ENCODE measurements around the gene THRA. TPM values are rescaled to one million over a fixed set of nuclear protein-coding genes. Genes with fewer than 3 reads are reported as not detected.
A peak's percentile ranks its signal among the peaks of the same experiment; 100 is the strongest.

Gene THRA
- polyA plus RNA-seq, 1 of the 3 experiments (the other 2 are of a cell fraction) = 23.1 TPM

GRCh38 chr17:40068917-40069750 is 6.4 kb downstream of the THRA start:
- WGBS (ENCODE audit: low lambda C conversion rate) = 19% methylated on average over 14 of the region's 14 CpGs
- POLR2A ChIA-PET = interaction anchor here (0.8 to 1.8 kb wide), 3 partner anchors 31 to 71 kb away, joined by 3 to 7 read pairs (median 3); partner anchors contain the start of gene CASC3
- Histone ChIP-seq H3K4me2 (peak overlapping the region; percentile 81), H3F3A (replicated peaks; ENCODE audit: insufficient read depth) (peaks cover 15% of the 10 kb centered on the region), H3K9me2 (no peaks in the 10 kb centered on the region), H4K20me1 (ENCODE audit: insufficient read depth) (0 out of 2 replicates have a peak, but pooled peaks cover 3% of the 10 kb centered on the region), H3K27ac (ENCODE audit: low read depth in 2 of 2, low read length in 1 of 2) (peak overlapping the region; percentile 72 to 93), H3K27me3 (ENCODE audit: insufficient read depth) (no peaks in the 10 kb centered on the region), H3K4me1 (ENCODE audit: control insufficient read depth in 1 of 2, insufficient read depth in 2 of 2, low read depth in 1 of 2, low read length in 1 of 2) (peaks cover 61 to 78% of the 10 kb centered on the region in 2 experiments), H3K4me3 (ENCODE audit: low read depth in 2 of 2, low read length in 1 of 2) (peak overlapping the region; percentile 12 to 41), H2AFZ (ENCODE audit: low read depth) (peak overlapping the region; percentile 65), H3K79me2 (ENCODE audit: insufficient read depth) (peaks cover 52% of the 10 kb centered on the region; the same call in 1 of the 2 replicates), H3K36me3 (replicated peaks in 1 of 2; ENCODE audit: control insufficient read depth in 1 of 2, insufficient read depth in 2 of 2, low read length in 1 of 2) (no peaks in the 10 kb centered on the region), H3K9me3 (no peaks in the 10 kb centered on the region), H3K9ac (peak overlapping the region; percentile 64)
- CTCF ChIA-PET = interaction anchor here (0.7 to 12.8 kb wide), 8 partner anchors 9 to 275 kb away, joined by 3 to 100 read pairs (median 4); partner anchors contain the start of genes MED24 and PSMD3
- peak; percentile 76 for DNase-seq
- TF ChIP-seq EP300 (IDR thresholded peaks at IDR 0.05; ENCODE audit: borderline replicate concordance in 1 of 2, low read depth in 1 of 2, low read length in 1 of 2) (no peak), RAD21 (IDR thresholded peaks at IDR 0.05; ENCODE audit: low read length) (no peak), CHD2 (IDR thresholded peaks at IDR 0.05; ENCODE audit: low read length, partially characterized antibody) (peak; percentile 70), FOSL2 (IDR thresholded peaks at IDR 0.05; ENCODE audit: borderline replicate concordance, low read depth) (no peak), TAF1 (IDR thresholded peaks at IDR 0.05; ENCODE audit: borderline replicate concordance, low read depth, low read length) (no peak), CTCF (IDR thresholded peaks at IDR 0.05) (no peak), USF1 (IDR thresholded peaks at IDR 0.05; ENCODE audit: borderline replicate concordance, low read depth) (peak; percentile 49; the same call in 1 of the 2 replicates), MXI1 (IDR thresholded peaks at IDR 0.05; ENCODE audit: low read depth, low read length) (peak; percentile 88), JUND (IDR thresholded peaks at IDR 0.05) (no peak), REST (IDR thresholded peaks at IDR 0.05; ENCODE audit: low read depth, low read length) (no peak), GATA2 (CRISPR knock-in tag; IDR thresholded peaks at IDR 0.05) (no peak), ELF1 (IDR thresholded peaks at IDR 0.05) (no peak), YY1 (IDR thresholded peaks at IDR 0.05; ENCODE audit: low read depth) (no peak), POLR2AphosphoS5 (IDR thresholded peaks at IDR 0.05; ENCODE audit: low read depth, low read length) (no peak; the same call in 1 of the 2 replicates), TCF12 (IDR thresholded peaks at IDR 0.05) (peak; percentile 35; the same call in 1 of the 2 replicates), IRF3 (IDR thresholded peaks at IDR 0.05; ENCODE audit: low read depth, low read length) (no peak), NRF1 (IDR thresholded peaks at IDR 0.05; ENCODE audit: low read depth, low read length) (peak; percentile 85), PBX3 (IDR thresholded peaks at IDR 0.05) (no peak), SMC3 (IDR thresholded peaks at IDR 0.05; ENCODE audit: low read depth, low read length) (no peak), EZH2phosphoT487 (IDR thresholded peaks at IDR 0.05; ENCODE audit: borderline replicate concordance, low read depth) (no peak), MEF2A (IDR thresholded peaks at IDR 0.05; ENCODE audit: borderline replicate concordance, low read depth) (no peak), RXRA (IDR thresholded peaks at IDR 0.05; ENCODE audit: borderline replicate concordance, low read depth) (no peak), RCOR1 (IDR thresholded peaks at IDR 0.05; ENCODE audit: low read length) (peak; percentile 51; the same call in 1 of the 2 replicates), TEAD4 (IDR thresholded peaks at IDR 0.05; ENCODE audit: borderline replicate concordance, insufficient read depth) (no peak)

Measured in SK-N-SH (cell line).